Keratinocyte (primary cell): ENCODE data around the gene PBX4. TPM values are rescaled to one million over a fixed set of nuclear protein-coding genes. Genes with fewer than 3 reads are reported as not detected.

Experiments
- DNase-seq: peaks from one replicate; pipeline ENCODE4 v3.0.0-alpha.2; 2011; ENCODE audit warnings: low read depth, missing footprints, low spot score
- FAIRE-seq: peaks from 2 replicates; lab custom pipeline; 2011; peaks lifted over from hg19 to GRCh38; lab: Jason Lieb, UNC
- H2AFZ ChIP-seq: 2 replicates; pipeline ENCODE4 v1.6.0; 2012; ENCODE audit warnings: low read length, control low read depth, inconsistent platforms; ENCODE audit not compliant: control insufficient read depth
- H3K27ac ChIP-seq: 2 replicates; pipeline ENCODE4 v1.5.1; 2011; ENCODE audit warnings: low read length; ENCODE audit not compliant: control insufficient read depth, insufficient read depth
- H3K27me3 ChIP-seq: 3 replicates; pipeline ENCODE4 v1.6.0; 2011; ENCODE audit warnings: low read length; ENCODE audit not compliant: control insufficient read depth, insufficient read depth; ENCODE audit errors: extremely low read depth
- H3K36me3 ChIP-seq, 2 experiments: 2 replicates in 1 of 2; 3 replicates in 1 of 2; pipeline ENCODE4 v1.5.1; 2011; ENCODE audit warnings: low read length in 2 of 2, mild to moderate bottlenecking in 1 of 2; ENCODE audit not compliant: control insufficient read depth in 2 of 2, insufficient read depth in 2 of 2; ENCODE audit errors: extremely low read depth in 1 of 2
- H3K4me1 ChIP-seq: 3 replicates; pipeline ENCODE4 v1.5.1; 2011; ENCODE audit warnings: low read length; ENCODE audit not compliant: control insufficient read depth, insufficient read depth; ENCODE audit errors: extremely low read depth
- H3K4me2 ChIP-seq: 3 replicates; pipeline ENCODE4 v1.6.0; 2011; ENCODE audit warnings: low read depth, low read length; ENCODE audit not compliant: control insufficient read depth, insufficient read depth; ENCODE audit errors: extremely low read depth
- H3K4me3 ChIP-seq, 3 experiments: fragments of 200-600 bp in 1 of 3; sonication (generic) in 1 of 3; 2 replicates in 2 of 3; 3 replicates in 1 of 3; pipeline ENCODE4 v1.5.1; 2011 to 2016; ENCODE audit warnings: low read length in 3 of 3, mild to moderate bottlenecking in 3 of 3, control low read depth in 2 of 3, inconsistent platforms in 1 of 3, low read depth in 1 of 3, mixed read lengths in 1 of 3, mixed run types in 1 of 3, moderate library complexity in 1 of 3; ENCODE audit not compliant: control insufficient read depth in 2 of 3, insufficient read depth in 2 of 3; ENCODE audit errors: extremely low read depth in 1 of 3
- H3K79me2 ChIP-seq: 2 replicates; pipeline ENCODE4 v1.6.0; 2012; ENCODE audit warnings: low read length; ENCODE audit not compliant: control insufficient read depth, insufficient read depth
- H3K9ac ChIP-seq: 3 replicates; pipeline ENCODE4 v1.6.0; 2011; ENCODE audit warnings: low read length; ENCODE audit not compliant: control insufficient read depth, insufficient read depth; ENCODE audit errors: extremely low read depth
- H3K9me1 ChIP-seq: 3 replicates; pipeline ENCODE4 v1.6.0; 2011; ENCODE audit warnings: low read length; ENCODE audit not compliant: control insufficient read depth, insufficient read depth; ENCODE audit errors: extremely low read depth
- H3K9me3 ChIP-seq: 2 replicates; pipeline ENCODE4 v1.5.1; 2012; ENCODE audit warnings: low read depth, low read length; ENCODE audit not compliant: control insufficient read depth
- H4K20me1 ChIP-seq: 3 replicates; pipeline ENCODE4 v1.6.0; 2011; ENCODE audit warnings: low read length; ENCODE audit not compliant: control insufficient read depth, insufficient read depth; ENCODE audit errors: extremely low read depth
- CTCF ChIP-seq, 3 experiments: IDR thresholded peaks in 1 of 3; conservative IDR thresholded peaks in 1 of 3; optimal IDR thresholded peaks in 1 of 3; 2 replicates in 2 of 3; 3 replicates in 1 of 3; pipeline versions ENCODE3 to v1.5.1; 2011; ENCODE audit warnings: low read length in 3 of 3, mild to moderate bottlenecking in 3 of 3, moderate library complexity in 2 of 3, control low read depth in 1 of 3, inconsistent platforms in 1 of 3; ENCODE audit not compliant: insufficient read depth in 2 of 3; ENCODE audit errors: extremely low read depth in 1 of 3
- EZH2 ChIP-seq: IDR thresholded peaks from one replicate; pipeline ENCODE4 v1.6.1; 2012; ENCODE audit warnings: inconsistent platforms, mild to moderate bottlenecking, low read length, moderate library complexity
- dilution Hi-C: fragments of 300-500 bp; cut with MboI; formaldehyde crosslinking; loops from one replicate; pipeline ENCODE4 v1.7.0; 2020; ENCODE audit warnings: low sequenced_read_pairs; ENCODE audit not compliant: extremely low pct_ligation_motif_present
- polyA plus RNA-seq, 5 experiments: library from polyadenylated mRNA; depleted of rRNA in 3 of 5; stranded (reverse) in 3 of 5; stranded (forward) in 1 of 5; unstranded in 1 of 5; fragments of >200 nt; gene quantifications; 1 replicate in 1 of 5; 2 replicates in 3 of 5; 3 replicates in 1 of 5; pipeline versions ENCODE4 v1.2.1 to v1.2.3, GENCODE V29; 2011 to 2012; ENCODE audit warnings: missing spikeins in 2 of 5, low read depth in 1 of 5, low replicate concordance in 1 of 5

The PBX4 gene
- polyA plus RNA-seq, 1 donor (not counting 4 experiments of a cell fraction or from before 2014, with no cell fraction given) = 1.7 TPM

GRCh38 chr19:19662344-19662743, 43.9 kb upstream of the PBX4 start:
- DNase-seq (no peak), FAIRE-seq (no peak)
- Histone ChIP-seq H3K4me3 (peak overlapping the region; percentile 57 to 80 (median 79)), H2AFZ (no peak overlapping the region), H3K79me2 (peaks cover 35% of the 10 kb centered on the region), H3K36me3 (peaks cover 19 to 30% of the 10 kb centered on the region in 2 experiments), H3K4me1 (peaks cover 16% of the 10 kb centered on the region), H4K20me1 (peaks cover 6% of the 10 kb centered on the region), H3K9me1 (no peaks in the 10 kb centered on the region), H3K9ac (peak overlapping the region; percentile 86), H3K27me3 (no peaks in the 10 kb centered on the region), H3K27ac (peak overlapping the region; percentile 85), H3K4me2 (peak overlapping the region; percentile 77), H3K9me3 (no peaks in the 10 kb centered on the region)
- dilution Hi-C loops = no loop called here
- TF ChIP-seq EZH2 (no peak), CTCF (optimal IDR thresholded peaks at IDR 0.05 in 1 of 3, IDR thresholded peaks at IDR 0.05 in 1 of 3, conservative IDR thresholded peaks at IDR 0.05 in 1 of 3; ENCODE audit: extremely low read depth in 1 of 3, insufficient read depth in 2 of 3, low read length in 3 of 3) (no peak)

GRCh38 chr19:19661675-19662251, 43.3 kb upstream of the PBX4 start:
- dilution Hi-C loops = no loop called here

More at GRCh38 chr19:19661675-19662251, 43.3 kb upstream of the PBX4 start:
- TF ChIP-seq CTCF (optimal IDR thresholded peaks at IDR 0.05 in 1 of 3, IDR thresholded peaks at IDR 0.05 in 1 of 3, conservative IDR thresholded peaks at IDR 0.05 in 1 of 3; ENCODE audit: extremely low read depth in 1 of 3, insufficient read depth in 2 of 3, low read length in 3 of 3) = no peak
- TF ChIP-seq EZH2 = no peak
- Histone ChIP-seq H2AFZ (no peak overlapping the region), H4K20me1 (peaks cover 6% of the 10 kb centered on the region), H3K9me3 (no peaks in the 10 kb centered on the region), H3K4me3 (no peak overlapping the region), H3K9me1 (no peaks in the 10 kb centered on the region), H3K36me3 (peaks cover 23 to 30% of the 10 kb centered on the region in 2 experiments), H3K4me2 (peak overlapping the region; percentile 77), H3K9ac (no peak overlapping the region), H3K79me2 (peaks cover 35% of the 10 kb centered on the region), H3K27ac (no peak overlapping the region), H3K4me1 (peaks cover 16% of the 10 kb centered on the region), H3K27me3 (no peaks in the 10 kb centered on the region)
- DNase-seq = no peak
- FAIRE-seq = no peak
